NB4 (cell line): ENCODE results near the gene LACTB.
A peak's percentile ranks its signal among the peaks of the same experiment; 100 is the strongest.
"Not testable (repeated sequence)": the region's sequence is repeated elsewhere in the genome, so short reads cannot be mapped to it uniquely, and the experiment has no call there.

Experiments
- DNase-seq: peaks from one replicate; pipeline ENCODE4 v3.0.0; 2010; ENCODE audit warnings: low read depth
- H3K4me3 ChIP-seq: one replicate; pipeline ENCODE4 v1.5.1; 2011; ENCODE audit warnings: mild to moderate bottlenecking, low read depth, low read length, moderate library complexity
- CTCF ChIP-seq: IDR thresholded peaks from one replicate; pipeline ENCODE4 v1.5.1; 2012; ENCODE audit warnings: low read depth, low read length
- MAX ChIP-seq: IDR thresholded peaks from 2 replicates; pipeline ENCODE4 v1.6.1; 2011; ENCODE audit warnings: low read depth, low read length
- MYC ChIP-seq: IDR thresholded peaks from 2 replicates; pipeline ENCODE4 v1.6.1; 2011; ENCODE audit warnings: low read depth, low read length
- POLR2A ChIP-seq: IDR thresholded peaks from 2 replicates; pipeline ENCODE4 v1.6.1; 2011; ENCODE audit warnings: mild to moderate bottlenecking; ENCODE audit not compliant: insufficient read length; ENCODE audit errors: extremely low read depth

LACTB gene

GRCh38 chr15:63103416-63103815, 18.2 kb upstream of the LACTB start:
- H3K4me3 ChIP-seq, result no peak overlapping the region
- DNase-seq, result no peak
- TF ChIP-seq CTCF (no peak), POLR2A (no peak), MYC (no peak), MAX (no peak)

- peak; percentile 69 for DNase-seq
- TF ChIP-seq POLR2A (no peak), MYC (0 out of 2 replicates have a peak, but pooled peaks have one; percentile 14)
- H3K4me3 ChIP-seq, result no peak overlapping the region
Measured at GRCh38 chr15:63104727-63105126, 16.9 kb upstream of the LACTB start.

GRCh38 chr15:63105354-63105753, 16.3 kb upstream of the LACTB start:
- H3K4me3 ChIP-seq, result not testable (repeated sequence)
- DNase-seq, result peak; percentile 19

GRCh38 chr15:63107895-63108546, 13.6 kb upstream of the LACTB start:
- H3K4me3 ChIP-seq, result no peak overlapping the region
- DNase-seq, result no peak
- TF ChIP-seq CTCF, result no peak
- TF ChIP-seq MYC, result no peak
- no peak for TF ChIP-seq MAX
- no peak for TF ChIP-seq POLR2A

- TF ChIP-seq CTCF (no peak), MYC (no peak), POLR2A (no peak), MAX (no peak)
- no peak overlapping the region for H3K4me3 ChIP-seq
- no peak for DNase-seq
Measured at GRCh38 chr15:63109498-63109897, 12.2 kb upstream of the LACTB start.

GRCh38 chr15:63109920-63110319, 11.7 kb upstream of the LACTB start:
- DNase-seq, result no peak
- TF ChIP-seq CTCF (no peak), POLR2A (no peak), MAX (no peak), MYC (no peak)
- H3K4me3 ChIP-seq, result no peak overlapping the region

GRCh38 chr15:63110428-63111026, 11.1 kb upstream of the LACTB start:
- H3K4me3 ChIP-seq, result no peak overlapping the region
- no peak for DNase-seq
- TF ChIP-seq MAX (no peak), POLR2A (no peak), MYC (no peak), CTCF (no peak)
